GM12878 (cell line): Measurements from ENCODE around the gene TBC1D25. TPM values are rescaled to one million over a fixed set of nuclear protein-coding genes. Genes with fewer than 3 reads are reported as not detected.

Experiments
- ATAC-seq: fragments of 200-7000 bp; cut with Tn5 transposase; 3 replicates; pipeline ENCODE4 v1.9.1; 2020; ENCODE audit warnings: mild to moderate bottlenecking, moderate library complexity
- BruUV-seq: library from RNA; stranded (reverse); fragments of 400-500 nt; replicated peaks from 2 replicates; lab custom pipeline; 2021; lab: Mats Ljungman, UMichigan
- CTCF ChIA-PET: fragments of 300-600 bp; sonication (Branson Sonifier 250); formaldehyde crosslinking; extraction: SDS; loops from one replicate; lab custom pipeline; 2021; ENCODE audit warnings: inconsistent platforms; lab: Yijun Ruan, JAX
- POLR2A ChIA-PET: fragments of 350-600 bp; formaldehyde crosslinking; extraction: SDS; loops from one replicate; lab custom pipeline; 2021; ENCODE audit warnings: inconsistent platforms; lab: Charles Lee
- RAD21 ChIA-PET: fragments of 300-600 bp; sonication (Branson Sonifier 250); formaldehyde crosslinking; loops from one replicate; lab custom pipeline; 2023; ENCODE audit warnings: antibody characterized with exemption; ENCODE audit not compliant: unreplicated experiment; lab: Charles Lee
- SMC1A ChIA-PET: fragments of 300-600 bp; sonication (Branson Sonifier 250); formaldehyde crosslinking; loops from one replicate; lab custom pipeline; 2023; ENCODE audit not compliant: unreplicated experiment, uncharacterized antibody; lab: Charles Lee
- DNase-seq: peaks from one replicate; pipeline ENCODE4 v3.0.0-alpha.2; 2011; ENCODE audit warnings: low read depth, low spot score
- FAIRE-seq: peaks from 3 replicates; lab custom pipeline; 2011; peaks lifted over from hg19 to GRCh38; lab: Jason Lieb, UNC
- H2AFZ ChIP-seq: 2 replicates; pipeline ENCODE4 v1.6.0; 2011; ENCODE audit warnings: low read depth, low read length, control low read depth; ENCODE audit not compliant: control insufficient read depth
- H3K27ac ChIP-seq: 2 replicates; pipeline ENCODE4 v1.5.1; 2011; ENCODE audit warnings: control low read depth; ENCODE audit not compliant: control insufficient read depth, insufficient read depth
- H3K27me3 ChIP-seq, 2 experiments: replicated peaks in 1 of 2; 2 replicates each; pipeline versions ENCODE4 v1.6.0 to v1.6.1; 2011; ENCODE audit warnings: low read length in 1 of 2; ENCODE audit not compliant: control insufficient read depth in 2 of 2, insufficient read depth in 2 of 2
- H3K36me3 ChIP-seq, 2 experiments: 2 replicates each; pipeline ENCODE4 v1.5.1; 2011; ENCODE audit warnings: low read length in 1 of 2; ENCODE audit not compliant: control insufficient read depth in 2 of 2, insufficient read depth in 2 of 2
- H3K4me1 ChIP-seq: 2 replicates; pipeline ENCODE4 v1.6.1; 2011; ENCODE audit warnings: mild to moderate bottlenecking, low read length, moderate library complexity, mixed read lengths; ENCODE audit not compliant: control insufficient read depth, insufficient read depth
- H3K4me2 ChIP-seq: 2 replicates; pipeline ENCODE4 v1.6.0; 2011; ENCODE audit warnings: control low read depth; ENCODE audit not compliant: control insufficient read depth, insufficient read depth
- H3K4me3 ChIP-seq: fragments of 200-600 bp; sonication (generic); 2 replicates; pipeline ENCODE4 v1.5.1; 2016
- H3K79me2 ChIP-seq: 2 replicates; pipeline ENCODE4 v1.6.0; 2011; ENCODE audit warnings: low read length; ENCODE audit not compliant: control insufficient read depth, insufficient read depth
- H3K9ac ChIP-seq: 2 replicates; pipeline ENCODE4 v1.8.0; 2011; ENCODE audit warnings: low read length, control low read depth, mixed read lengths; ENCODE audit not compliant: control insufficient read depth, insufficient read depth
- H3K9me3 ChIP-seq: replicated peaks from 3 replicates; pipeline ENCODE4 v1.5.1; 2011; ENCODE audit warnings: mild to moderate bottlenecking, low read length; ENCODE audit not compliant: control insufficient read depth, insufficient read depth
- H4K20me1 ChIP-seq: 2 replicates; pipeline ENCODE4 v1.6.0; 2011; ENCODE audit not compliant: control insufficient read depth, insufficient read depth
- IRF4 ChIP-seq: IDR thresholded peaks from 2 replicates; pipeline ENCODE4 v1.6.1; 2011; ENCODE audit warnings: low read depth, low read length
- JUNB ChIP-seq: IDR thresholded peaks from 2 replicates; pipeline ENCODE4 v1.6.1; 2016; ENCODE audit warnings: antibody characterized with exemption, mild to moderate bottlenecking
- NBN ChIP-seq: fragments of 450-650 bp; IDR thresholded peaks from 2 replicates; pipeline ENCODE4 v1.6.1; 2016
- NR2C1 ChIP-seq: fragments of 450-650 bp; IDR thresholded peaks from 2 replicates; pipeline ENCODE4 v1.6.1; 2017; ENCODE audit warnings: antibody characterized with exemption, mild to moderate bottlenecking, moderate library complexity
- POLR2A ChIP-seq: IDR thresholded peaks from 2 replicates; pipeline ENCODE4 v1.6.1; 2011; ENCODE audit warnings: low read depth, mild to moderate bottlenecking, low read length
- SMARCA5 ChIP-seq: fragments of 450-650 bp; IDR thresholded peaks from 2 replicates; pipeline ENCODE4 v1.6.1; 2017; ENCODE audit warnings: mild to moderate bottlenecking
- TAF1 ChIP-seq: IDR thresholded peaks from 2 replicates; pipeline ENCODE4 v1.6.1; 2011; ENCODE audit warnings: mild to moderate bottlenecking, low read depth, low read length, borderline replicate concordance
- TCF3 ChIP-seq: IDR thresholded peaks from 2 replicates; pipeline ENCODE4 v1.6.1; 2012; ENCODE audit warnings: low read depth, mild to moderate bottlenecking, low read length, borderline replicate concordance; ENCODE audit not compliant: insufficient read depth
- ZBTB33 ChIP-seq: fragments of 450-650 bp; IDR thresholded peaks from 2 replicates; pipeline ENCODE4 v1.6.1; 2017; ENCODE audit warnings: mild to moderate bottlenecking
- ZNF622 ChIP-seq: fragments of 450-650 bp; IDR thresholded peaks from 2 replicates; pipeline ENCODE4 v1.6.1; 2017; ENCODE audit warnings: mild to moderate bottlenecking, inconsistent platforms
- ZSCAN29 ChIP-seq: fragments of 450-650 bp; IDR thresholded peaks from 2 replicates; pipeline ENCODE4 v1.6.1; 2017; ENCODE audit warnings: mild to moderate bottlenecking, moderate library complexity
- WGBS: methylation state at CpG from one replicate; pipeline ENCODE4 v1.1.6; 2016; ENCODE audit warnings: low lambda C conversion rate; ENCODE audit not compliant: insufficient replicate concordance, insufficient coverage; ENCODE audit errors: missing lambda C conversion rate; 5-methylcytosine and 5-hydroxymethylcytosine counted together
- in situ Hi-C: fragments of 300-500 bp; cut with MboI; formaldehyde crosslinking; loops from 9 replicates; pipeline ENCODE4 v1.14.3; 2018; ENCODE audit warnings: mixed read lengths
- intact Hi-C: fragments of 100-400 bp; cut with micrococcal nuclease; formaldehyde crosslinking; loops from one replicate; pipeline ENCODE4 v1.14.2; 2022; ENCODE audit not compliant: unreplicated experiment
- polyA plus RNA-seq, 11 experiments: library from polyadenylated mRNA; depleted of rRNA in 4 of 11; unstranded in 6 of 11; stranded (reverse) in 5 of 11; fragments of >200 nt; fragmentation: Nextera tagmentation in 4 of 11; fragmentation: Illumina TruSeq in 1 of 11; extraction: Ambion mirVana in 4 of 11; extraction: Trizol in 1 of 11; gene quantifications; 1 replicate in 1 of 11; 2 replicates in 10 of 11; pipeline versions ENCODE4 v1.2.1 to v1.2.3, GENCODE V29; 2011 to 2016; ENCODE audit warnings: inconsistent platforms in 2 of 11, missing spikeins in 2 of 11, low read depth in 1 of 11
- total RNA-seq, 4 experiments: library from RNA; depleted of rRNA in 3 of 4; stranded (reverse); fragments of >200 nt in 3 of 4; fragmentation: Illumina TruSeq in 1 of 4; extraction: Trizol in 1 of 4; gene quantifications; 2 replicates each; pipeline versions ENCODE4 v1.2.1 to v1.2.3, GENCODE V29; 2013 to 2021
- TF ChIP-seq, protein P1 (sequence below): IDR thresholded peaks from 2 replicates; pipeline ENCODE4 v1.6.1; 2012; ENCODE audit warnings: low read depth, low read length, improper control_type of control experiment

The TBC1D25 gene
- total and polyA plus RNA-seq, 10 of the 15 experiments (the other 5 are each of a cell fraction or from before 2014, with no cell fraction given) = 0.79 to 17.3 (median 10.0) TPM

- Histone ChIP-seq H3K27me3 (no peaks in the 10 kb centered on the region), H4K20me1 (no peaks in the 10 kb centered on the region), H3K27ac (no peak overlapping the region), H3K9me3 (no peaks in the 10 kb centered on the region), H3K36me3 (no peaks in the 10 kb centered on the region), H3K4me1 (no peaks in the 10 kb centered on the region), H3K4me2 (no peak overlapping the region), H3K9ac (no peak overlapping the region), H3K79me2 (no peaks in the 10 kb centered on the region), H2AFZ (no peak overlapping the region), H3K4me3 (no peak overlapping the region)
- ChIA-PET RAD21 (no interaction called here), POLR2A (interaction anchor here (0.6 kb wide), 1 partner anchor 160 kb away, joined by 4 read pairs; no protein-coding TSS in a partner anchor), SMC1A (no interaction called here), CTCF (interaction anchor here (0.7 kb wide), 1 partner anchor 778 kb away, joined by 3 read pairs; no protein-coding TSS in a partner anchor)
- BruUV-seq = no TSS peak
- TF ChIP-seq TAF1 = no peak
- no peak for TF ChIP-seq ZNF622
- TF ChIP-seq, protein P1, sequence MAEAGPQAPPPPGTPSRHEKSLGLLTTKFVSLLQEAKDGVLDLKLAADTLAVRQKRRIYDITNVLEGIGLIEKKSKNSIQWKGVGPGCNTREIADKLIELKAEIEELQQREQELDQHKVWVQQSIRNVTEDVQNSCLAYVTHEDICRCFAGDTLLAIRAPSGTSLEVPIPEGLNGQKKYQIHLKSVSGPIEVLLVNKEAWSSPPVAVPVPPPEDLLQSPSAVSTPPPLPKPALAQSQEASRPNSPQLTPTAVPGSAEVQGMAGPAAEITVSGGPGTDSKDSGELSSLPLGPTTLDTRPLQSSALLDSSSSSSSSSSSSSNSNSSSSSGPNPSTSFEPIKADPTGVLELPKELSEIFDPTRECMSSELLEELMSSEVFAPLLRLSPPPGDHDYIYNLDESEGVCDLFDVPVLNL = no peak
- no peak for TF ChIP-seq TCF3
- no peak for TF ChIP-seq SMARCA5
- no peak for TF ChIP-seq IRF4
- TF ChIP-seq JUNB = no peak
- no peak for TF ChIP-seq ZSCAN29
- TF ChIP-seq NR2C1 = no peak
- no peak for TF ChIP-seq POLR2A
- no peak for TF ChIP-seq ZBTB33
- TF ChIP-seq NBN = no peak
- FAIRE-seq (no peak), DNase-seq (no peak), ATAC-seq (no peak)
- 63% methylated on average over 16 of the region's 16 CpGs for WGBS
- intact Hi-C loops = no loop called here
- in situ Hi-C loops = no loop called here
These were observed 25.2 kb upstream of the TBC1D25 start for GRCh38 chrX:48514126-48514806.
